Activated T-cell treated with anti-CD3 and anti-CD28 coated beads for 4 hours (primary cell): ENCODE data around the gene STON2.
A peak's percentile ranks its signal among the peaks of the same experiment; 100 is the strongest.
"Not testable (repeated sequence)": the region's sequence is repeated elsewhere in the genome, so short reads cannot be mapped to it uniquely, and the experiment has no call there.

ENCODE experiments used
- DNase-seq: peaks from one replicate; pipeline ENCODE4 v3.0.0-alpha.2; 2020

The STON2 gene, protein sequence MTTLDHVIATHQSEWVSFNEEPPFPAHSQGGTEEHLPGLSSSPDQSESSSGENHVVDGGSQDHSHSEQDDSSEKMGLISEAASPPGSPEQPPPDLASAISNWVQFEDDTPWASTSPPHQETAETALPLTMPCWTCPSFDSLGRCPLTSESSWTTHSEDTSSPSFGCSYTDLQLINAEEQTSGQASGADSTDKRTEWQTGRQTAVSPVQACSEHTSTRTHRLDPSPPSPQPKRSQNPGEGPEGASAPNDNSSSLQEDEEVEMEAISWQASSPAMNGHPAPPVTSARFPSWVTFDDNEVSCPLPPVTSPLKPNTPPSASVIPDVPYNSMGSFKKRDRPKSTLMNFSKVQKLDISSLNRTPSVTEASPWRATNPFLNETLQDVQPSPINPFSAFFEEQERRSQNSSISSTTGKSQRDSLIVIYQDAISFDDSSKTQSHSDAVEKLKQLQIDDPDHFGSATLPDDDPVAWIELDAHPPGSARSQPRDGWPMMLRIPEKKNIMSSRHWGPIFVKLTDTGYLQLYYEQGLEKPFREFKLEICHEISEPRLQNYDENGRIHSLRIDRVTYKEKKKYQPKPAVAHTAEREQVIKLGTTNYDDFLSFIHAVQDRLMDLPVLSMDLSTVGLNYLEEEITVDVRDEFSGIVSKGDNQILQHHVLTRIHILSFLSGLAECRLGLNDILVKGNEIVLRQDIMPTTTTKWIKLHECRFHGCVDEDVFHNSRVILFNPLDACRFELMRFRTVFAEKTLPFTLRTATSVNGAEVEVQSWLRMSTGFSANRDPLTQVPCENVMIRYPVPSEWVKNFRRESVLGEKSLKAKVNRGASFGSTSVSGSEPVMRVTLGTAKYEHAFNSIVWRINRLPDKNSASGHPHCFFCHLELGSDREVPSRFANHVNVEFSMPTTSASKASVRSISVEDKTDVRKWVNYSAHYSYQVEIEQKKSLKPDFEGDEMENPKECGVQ

DNA sequence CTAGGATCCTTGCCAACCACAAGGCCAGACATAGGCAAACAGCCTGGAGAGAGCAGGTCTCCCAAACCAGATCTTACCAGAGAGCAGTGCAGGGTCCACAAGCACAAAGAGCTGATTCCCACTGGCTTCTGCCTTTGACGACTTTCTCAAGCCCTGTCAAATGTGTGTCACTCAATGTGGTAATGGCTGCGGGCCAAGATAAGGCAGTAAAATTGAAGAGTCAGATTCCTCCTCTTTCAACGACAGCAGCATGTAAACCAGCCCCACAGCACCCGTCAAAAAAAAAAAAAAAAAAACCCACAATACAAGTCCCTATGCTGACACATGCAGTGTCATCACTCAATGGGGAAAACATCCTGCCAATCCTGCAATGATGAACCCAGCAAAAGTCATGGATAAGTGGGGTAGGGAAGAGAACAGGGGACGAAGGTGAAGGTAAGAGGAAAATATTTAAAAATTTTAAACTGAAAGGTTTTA lies at the start of gene STON2:
STON2 (minus strand) TSS at position 123 of the 477 bp plus-strand sequence. CDS start 1,942 bp downstream, outside the sequence.
- DNase-seq: no peak

DNA sequence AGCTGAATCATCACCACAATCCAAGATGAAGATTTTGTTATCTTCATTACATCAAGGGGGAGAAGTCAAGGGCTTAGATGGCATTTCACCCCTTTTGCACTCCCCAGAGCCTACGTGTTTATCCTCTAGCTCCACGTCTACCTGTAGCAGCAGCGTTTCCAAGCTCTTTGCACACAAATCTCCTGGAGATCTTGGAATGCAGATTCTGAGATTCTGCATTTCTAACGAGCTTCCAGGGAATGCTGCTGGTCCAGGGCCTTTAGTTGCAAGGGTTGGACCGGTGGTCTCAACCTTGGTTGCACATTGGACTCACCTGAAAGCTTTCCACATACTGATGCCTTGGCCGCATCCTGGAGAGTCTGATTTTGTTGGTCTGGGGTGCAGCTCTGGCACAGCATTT lies 49.5 kb upstream of the STON2 start:
- DNase-seq: no peak

- no peak for DNase-seq
Measured at GRCh38 chr14:81449114-81449513, 49.0 kb upstream of the STON2 start.

DNA sequence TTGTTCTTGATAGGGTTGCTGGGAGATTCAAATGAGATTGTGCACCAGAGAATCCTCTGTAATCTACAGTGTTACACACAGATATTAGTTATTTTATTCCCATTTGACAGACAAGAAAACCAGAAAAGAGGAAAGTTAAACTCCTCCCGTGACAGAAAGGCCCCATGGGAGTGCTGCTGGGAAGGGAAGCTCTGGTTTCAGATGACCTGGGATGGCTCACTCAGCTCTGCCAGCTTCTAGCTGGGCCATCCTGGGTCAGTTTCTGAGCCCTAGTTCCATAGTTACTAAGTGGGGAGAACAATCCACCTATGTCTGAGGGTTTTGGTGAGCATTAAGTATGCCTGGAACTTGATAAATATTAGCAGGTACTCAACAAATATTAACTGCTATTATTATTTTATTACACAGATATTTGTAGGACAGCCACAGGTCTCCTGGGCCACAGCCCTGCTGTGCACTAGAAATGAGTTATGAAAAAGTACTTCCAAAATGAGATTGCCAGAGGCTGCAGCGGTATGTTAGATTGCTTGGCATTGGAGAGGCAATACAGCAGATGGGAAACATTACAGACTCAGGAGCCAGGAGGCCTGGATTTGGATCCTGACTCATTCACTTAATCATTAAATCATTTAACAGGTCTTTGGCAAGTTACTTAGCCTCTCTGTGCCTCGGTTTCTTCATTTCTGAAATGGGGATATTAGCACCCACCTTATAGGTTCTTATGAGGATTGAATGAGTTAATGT lies 47.1 kb upstream of the STON2 start:
- DNase-seq: no peak

DNA sequence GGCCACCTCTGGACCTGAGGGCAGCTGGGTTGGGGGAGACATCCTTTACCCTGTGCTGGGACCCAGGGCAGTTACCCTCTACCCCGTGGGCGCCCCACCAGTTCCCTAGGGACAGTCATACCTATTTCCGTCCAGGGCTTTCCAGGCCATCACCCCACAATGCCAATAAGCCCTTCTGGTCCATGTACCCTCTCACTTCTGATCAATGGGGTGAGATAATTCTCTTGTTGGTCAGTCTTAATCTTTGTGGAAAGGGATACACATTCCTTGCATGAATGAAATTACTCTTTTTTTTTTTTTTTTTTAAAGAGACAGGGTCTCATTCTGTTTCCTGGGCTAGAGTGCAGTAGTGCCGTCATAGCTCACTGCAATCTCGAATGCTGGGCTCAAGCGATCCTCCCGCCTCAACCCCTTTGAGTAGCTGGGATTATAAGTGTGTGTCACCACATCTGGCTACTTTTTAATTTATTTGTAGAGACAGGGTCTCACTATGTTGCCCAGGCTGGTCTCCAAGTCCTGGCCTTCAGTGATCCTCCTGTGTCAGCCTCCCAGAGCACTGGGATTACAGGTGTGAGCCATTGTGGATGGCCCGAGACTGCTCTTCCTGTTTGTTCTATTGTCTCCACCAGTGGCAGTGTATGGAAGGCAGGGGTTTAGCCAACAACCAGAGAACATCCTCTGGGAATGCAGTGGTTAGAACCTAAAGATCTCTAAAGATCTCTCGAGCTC lies 46.3 kb upstream of the STON2 start:
- no peak for DNase-seq

DNA sequence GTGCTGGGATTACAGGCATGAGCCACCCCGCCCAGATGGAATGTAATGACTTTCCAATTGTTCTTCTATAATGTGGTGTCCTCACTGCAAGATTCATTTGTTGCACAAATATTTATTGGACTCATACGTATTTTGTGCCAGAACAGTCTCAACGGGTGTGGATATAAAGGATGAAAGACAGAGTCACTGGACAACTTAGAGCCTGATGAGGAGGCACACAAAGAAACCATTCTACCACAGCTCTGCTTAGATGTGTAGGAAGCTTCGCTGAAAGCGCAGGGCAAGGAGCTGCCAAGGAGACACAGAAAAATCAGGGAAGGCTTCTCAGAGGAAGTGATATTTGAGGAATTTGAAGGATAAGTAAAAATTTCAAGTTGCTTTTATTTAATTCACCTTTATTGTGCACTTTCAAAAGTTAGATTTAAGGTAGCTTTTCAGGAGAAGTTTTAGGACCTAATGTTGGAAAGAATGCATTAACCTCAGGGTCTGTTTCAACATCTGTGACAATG lies 41.6 kb upstream of the STON2 start:
- DNase-seq: no peak

- DNase-seq: no peak
Measured at GRCh38 chr14:81440041-81440440, 39.9 kb upstream of the STON2 start.

DNA sequence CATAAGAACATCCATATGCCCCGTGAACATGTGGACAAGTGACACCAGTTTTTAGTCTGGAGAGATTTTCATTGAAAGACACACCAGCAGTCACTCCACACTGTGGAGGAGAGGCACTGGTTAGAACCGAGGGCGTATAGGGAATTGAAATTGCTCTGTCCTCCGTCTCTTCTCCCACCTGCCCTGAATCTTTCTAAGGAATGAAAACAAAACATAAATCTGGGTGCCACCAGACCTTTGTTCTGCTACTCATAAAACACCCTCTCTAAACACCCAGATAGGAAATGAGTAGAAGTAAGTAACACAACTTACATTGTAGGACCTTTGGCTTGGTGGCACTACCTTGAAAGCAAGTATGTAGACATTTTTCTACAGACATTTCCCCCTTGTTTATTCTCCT lies 37.1 kb upstream of the STON2 start:
- no peak for DNase-seq

- peak; percentile 8 for DNase-seq
Measured at GRCh38 chr14:81436296-81437138, 36.4 kb upstream of the STON2 start.

- DNase-seq: no peak
Measured at GRCh38 chr14:81435391-81436295, 35.5 kb upstream of the STON2 start.

- DNase-seq: no peak
Measured at GRCh38 chr14:81435048-81435390, 34.9 kb upstream of the STON2 start.

DNA sequence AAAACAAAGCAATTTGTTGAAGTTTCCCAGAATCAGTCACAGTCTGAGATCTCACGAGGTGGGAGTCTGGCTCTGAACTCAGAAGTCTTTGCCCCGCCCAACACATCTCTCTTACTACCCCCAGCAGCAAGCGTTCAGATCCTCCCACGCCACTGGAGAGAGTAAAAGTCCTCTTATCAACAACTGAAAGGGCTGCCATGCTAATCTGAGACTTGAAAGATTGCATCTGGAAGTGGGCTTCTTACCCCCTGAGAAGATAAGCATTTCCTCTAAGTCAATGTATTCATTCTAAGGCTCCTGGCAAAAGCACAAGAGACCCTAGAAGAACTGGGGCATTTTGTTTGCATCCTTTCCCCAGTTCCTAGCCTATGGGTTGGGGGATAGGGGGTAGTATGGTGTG lies 34.1 kb upstream of the STON2 start:
- no peak for DNase-seq

DNA sequence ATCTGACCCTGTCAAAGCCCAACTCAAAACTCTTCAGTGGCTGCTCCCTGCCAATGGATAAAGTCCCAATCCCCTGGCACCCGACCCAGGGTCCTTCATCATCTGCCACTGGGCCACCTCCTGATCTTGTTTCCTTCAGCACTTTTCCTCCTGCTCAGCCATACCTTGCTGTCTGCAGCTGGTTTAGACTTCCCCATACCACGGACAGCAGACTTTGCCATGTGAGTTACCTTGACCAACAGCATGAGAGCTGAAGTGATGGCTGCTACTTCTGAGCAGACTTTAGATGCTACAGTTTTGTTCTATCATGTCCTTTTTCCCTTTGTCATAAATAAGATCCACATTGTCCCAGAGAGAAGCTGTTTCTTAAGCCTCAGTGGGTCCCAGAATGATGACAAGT lies 33.3 kb upstream of the STON2 start:
- DNase-seq: no peak

DNA sequence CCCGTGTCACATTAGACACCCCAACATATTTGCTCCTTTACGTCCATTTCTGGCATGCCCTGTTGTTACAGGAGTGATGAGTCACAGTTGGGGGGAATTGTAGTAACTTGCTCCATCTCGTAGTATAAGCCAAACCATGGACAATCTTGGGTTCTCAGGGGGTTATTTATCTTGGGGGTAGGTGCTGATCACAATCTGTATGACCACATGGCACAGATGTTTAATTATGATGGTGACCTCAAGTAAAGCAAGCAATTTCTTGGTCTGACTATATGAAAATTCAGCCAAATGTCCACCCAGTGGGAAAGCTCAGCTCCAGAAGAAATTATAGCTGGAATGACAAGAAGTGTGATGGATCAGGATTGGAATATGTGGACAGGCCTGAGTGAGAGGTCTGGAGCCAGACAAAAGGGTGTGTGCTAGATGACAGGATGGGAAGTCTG lies 32.1 kb upstream of the STON2 start:
- no peak for DNase-seq

DNA sequence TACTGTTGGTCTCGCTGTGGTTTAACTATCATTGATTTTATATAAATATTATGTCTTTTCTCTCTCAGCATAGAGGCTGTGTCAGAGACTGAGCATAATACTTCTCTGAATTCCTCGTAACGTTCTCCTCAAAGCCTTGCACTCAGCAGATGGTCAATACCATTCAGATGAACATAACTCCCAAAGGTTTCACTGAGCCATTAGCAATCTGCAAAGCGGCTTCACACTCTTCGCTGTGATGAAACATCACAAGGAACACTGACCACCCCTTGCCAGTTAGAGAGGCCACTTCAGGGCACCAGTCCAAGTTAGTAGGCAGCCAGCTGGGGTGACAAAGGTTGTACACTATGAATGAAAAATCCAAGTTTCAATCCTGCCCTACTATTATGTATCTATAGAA lies 30.1 kb upstream of the STON2 start:
- no peak for DNase-seq

GRCh38 chr14:81429749-81430148 lies 29.6 kb upstream of the STON2 start:
- not testable (repeated sequence) for DNase-seq

GRCh38 chr14:81429028-81429427 lies 28.9 kb upstream of the STON2 start:
- DNase-seq: no peak

GRCh38 chr14:81427348-81428058 lies 27.4 kb upstream of the STON2 start:
- no peak for DNase-seq

DNA sequence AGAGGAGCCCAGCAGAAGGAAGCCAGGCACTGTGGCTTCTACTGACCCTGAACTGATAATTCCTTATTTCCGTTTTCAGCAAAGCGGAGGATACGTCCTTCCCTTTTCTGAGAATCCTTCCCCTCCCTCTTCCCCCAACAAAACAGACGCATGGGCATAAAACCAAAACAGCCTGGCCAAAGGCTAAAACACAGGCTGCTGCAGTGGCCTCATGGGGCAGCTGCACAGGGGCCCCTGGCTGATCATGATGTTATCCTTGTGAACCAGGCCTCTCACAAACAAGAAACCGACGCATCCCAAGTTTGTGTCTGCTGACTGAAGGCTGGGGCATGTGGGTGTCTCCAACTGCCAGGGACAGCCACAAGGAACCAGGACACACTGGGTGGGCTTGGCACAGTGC lies 23.4 kb upstream of the STON2 start:
- DNase-seq: no peak
